DMS153 treated with DMSO at 0.1 percent for 48 hours (cell line): ENCODE measurements around the gene BPIFB2.
"Not testable (repeated sequence)": the region's sequence is repeated elsewhere in the genome, so short reads cannot be mapped to it uniquely, and the experiment has no call there.

Experiments used
- DNase-seq: peaks from one replicate; lab custom pipeline; 2025; ENCODE audit not compliant: unreplicated experiment; lab: John Stamatoyannopoulos, UW

BPIFB2 gene

GRCh38 chr20:33034901-33035492 lies 27.5 kb downstream of the BPIFB2 start:
- DNase-seq, result no peak

- no peak for DNase-seq
These were observed 30.0 kb downstream of the BPIFB2 start for GRCh38 chr20:33037456-33037855.

GRCh38 chr20:33038243-33038642 lies 30.7 kb downstream of the BPIFB2 start:
- no peak for DNase-seq

- DNase-seq, result no peak
These were observed 34.9 kb downstream of the BPIFB2 start for GRCh38 chr20:33042430-33042829.

- no peak for DNase-seq
These were observed 35.7 kb downstream of the BPIFB2 start for GRCh38 chr20:33042983-33043730.

GRCh38 chr20:33043731-33044181 lies 36.3 kb downstream of the BPIFB2 start:
- no peak for DNase-seq

- DNase-seq, result not testable (repeated sequence)
These were observed 37.7 kb downstream of the BPIFB2 start for GRCh38 chr20:33045129-33045721.

- DNase-seq, result no peak
These were observed 38.9 kb downstream of the BPIFB2 start for GRCh38 chr20:33046412-33046811.

- DNase-seq, result no peak
These were observed 43.8 kb downstream of the BPIFB2 start for GRCh38 chr20:33051333-33051732.

GRCh38 chr20:33053291-33054106 lies 46.0 kb downstream of the BPIFB2 start, which contains the start of gene BPIFB3:
Gene BPIFB3 (plus strand): TSS chr20:33053903. CDS start chr20:33055436, 1,533 bp downstream.
- DNase-seq, result no peak

- DNase-seq, result no peak
These were observed 46.9 kb downstream of the BPIFB2 start for GRCh38 chr20:33054381-33054780.

- DNase-seq, result no peak
These were observed 47.3 kb downstream of the BPIFB2 start for GRCh38 chr20:33054791-33055190.

- DNase-seq, result no peak
These were observed 51.6 kb downstream of the BPIFB2 start for GRCh38 chr20:33059136-33059535.

GRCh38 chr20:33059741-33060390 lies 52.4 kb downstream of the BPIFB2 start:
- DNase-seq, result no peak

GRCh38 chr20:33061658-33062028 lies 54.1 kb downstream of the BPIFB2 start:
- DNase-seq, result no peak

GRCh38 chr20:33062105-33062824 lies 54.8 kb downstream of the BPIFB2 start:
- no peak for DNase-seq

- DNase-seq, result no peak
These were observed 55.3 kb downstream of the BPIFB2 start for GRCh38 chr20:33062825-33063149.

GRCh38 chr20:33063271-33063670 lies 55.8 kb downstream of the BPIFB2 start:
- no peak for DNase-seq

GRCh38 chr20:33064572-33065287 lies 57.2 kb downstream of the BPIFB2 start:
- no peak for DNase-seq

- no peak for DNase-seq
These were observed 58.3 kb downstream of the BPIFB2 start for GRCh38 chr20:33065785-33066184.
